Eye (tissue), 1 donor: ENCODE data around the gene CERKL.

Experiments
- DNase-seq: peaks from one replicate; pipeline ENCODE4 v3.0.0-alpha.2; 2015

Gene CERKL

GRCh38 chr2:181677912-181678586 is 21.1 kb upstream of the CERKL start:
- DNase-seq, result peak; percentile 95

DNA sequence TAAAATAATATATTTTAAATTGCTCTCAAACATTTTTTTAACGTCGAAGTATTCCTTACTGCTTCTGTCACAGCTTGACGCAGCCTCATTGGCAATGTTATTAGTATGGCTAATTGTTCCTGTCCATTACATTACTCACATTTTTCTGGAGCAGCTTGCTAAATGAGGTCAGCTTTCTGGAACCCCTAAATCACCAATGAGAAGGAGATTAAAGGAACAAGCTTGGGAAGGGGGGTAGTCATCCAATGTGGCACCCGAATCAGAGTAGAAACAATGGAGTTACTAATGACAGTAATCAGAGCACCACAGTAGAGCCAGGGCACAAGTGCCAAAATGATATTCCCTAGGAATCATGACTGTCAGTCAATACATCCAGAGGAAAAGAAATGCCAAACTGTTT is 18.3 kb upstream of the CERKL start:
- DNase-seq, result peak; percentile 27

DNA sequence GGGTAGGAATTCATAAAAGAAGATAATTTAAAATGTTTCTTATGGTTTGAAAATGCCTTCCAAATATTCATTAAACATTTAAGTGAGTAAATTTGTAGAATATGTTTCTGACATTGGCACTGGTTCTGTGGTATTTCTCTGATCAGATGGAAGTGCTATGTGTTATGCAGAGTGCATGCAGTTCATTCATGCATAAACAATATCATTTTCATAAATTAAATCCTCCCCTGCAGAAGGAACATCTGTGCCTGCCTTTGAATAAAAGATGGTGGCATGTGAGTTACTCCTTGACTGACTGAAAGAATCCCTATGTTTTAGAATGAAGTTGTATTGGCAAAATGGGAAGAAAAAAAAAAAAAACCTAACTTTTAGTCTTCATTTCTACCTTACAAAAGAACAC is 17.6 kb upstream of the CERKL start:
- peak; percentile 28 for DNase-seq

DNA sequence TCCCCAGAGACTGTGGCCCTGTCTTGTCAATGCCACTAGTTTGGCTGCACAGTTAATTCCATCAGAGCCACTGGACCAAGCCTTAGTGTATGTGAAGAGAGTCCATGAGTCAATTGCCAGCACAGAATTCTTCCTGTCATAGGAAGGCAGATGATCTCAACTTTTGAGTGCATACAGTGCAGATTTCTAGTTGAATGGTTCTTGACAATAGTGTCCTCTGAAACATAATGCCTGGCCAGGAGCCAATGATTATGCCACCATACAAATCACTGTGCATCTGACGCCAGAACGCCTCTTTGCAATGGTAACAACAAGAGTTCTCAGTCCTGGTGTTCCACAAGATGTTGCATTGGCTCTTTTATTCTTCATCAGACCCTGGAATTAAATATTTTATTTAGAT is 16.3 kb upstream of the CERKL start:
- DNase-seq, result peak; percentile 88

DNA sequence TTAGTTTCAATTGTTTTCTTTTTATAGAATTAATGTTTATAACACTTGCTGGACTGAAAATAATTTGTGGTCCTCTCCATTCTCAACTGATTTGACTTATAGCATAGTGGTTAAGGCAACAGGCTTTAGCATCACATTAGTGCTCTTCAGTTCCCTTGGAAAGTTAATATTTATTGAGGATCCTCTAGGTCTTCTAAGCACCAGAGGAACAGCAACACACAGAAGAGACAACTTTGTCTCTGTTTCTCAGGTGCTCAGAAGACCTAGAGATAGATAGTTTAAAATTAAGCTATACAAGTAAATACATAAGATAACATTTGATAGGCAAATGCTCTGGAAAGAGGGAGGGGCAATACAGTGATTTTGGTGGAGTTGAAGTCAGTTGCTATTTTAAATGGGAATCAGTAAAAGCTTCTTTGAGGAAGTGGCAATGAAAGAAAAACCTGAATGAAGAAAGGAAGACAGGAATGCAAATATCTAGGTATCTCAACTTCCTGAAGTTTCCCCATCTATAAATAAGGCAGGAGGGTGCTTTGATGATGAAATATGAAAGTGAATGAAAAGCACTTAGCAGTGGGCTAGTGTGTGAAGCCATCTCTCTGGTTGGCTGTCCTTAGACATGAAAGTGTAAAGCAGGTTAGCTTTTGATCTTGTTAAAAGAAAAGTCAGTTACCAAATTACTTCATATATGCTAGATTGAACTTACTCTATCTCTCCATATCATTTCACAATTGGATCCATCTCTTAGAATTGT is 15.5 kb upstream of the CERKL start:
- no peak for DNase-seq

DNA sequence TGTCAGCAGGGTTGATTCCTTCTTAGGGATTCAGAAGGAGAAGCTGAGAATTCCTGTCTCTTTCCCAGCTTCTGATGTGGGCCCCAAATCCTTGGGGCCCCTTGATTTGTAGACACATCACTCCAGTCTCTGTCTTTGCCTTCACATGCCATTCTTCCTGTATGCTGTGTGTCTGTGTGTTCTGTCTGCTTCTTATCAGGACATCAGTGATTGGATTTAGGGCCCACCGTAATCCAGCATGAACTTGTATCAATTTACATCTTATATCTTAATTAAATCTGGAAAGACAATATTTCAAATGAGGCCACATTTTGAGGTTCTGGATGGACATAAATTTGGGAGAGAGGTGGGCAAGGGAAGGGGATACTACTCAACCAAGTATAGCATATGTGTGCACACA is 13.7 kb upstream of the CERKL start:
- DNase-seq, result no peak

DNA sequence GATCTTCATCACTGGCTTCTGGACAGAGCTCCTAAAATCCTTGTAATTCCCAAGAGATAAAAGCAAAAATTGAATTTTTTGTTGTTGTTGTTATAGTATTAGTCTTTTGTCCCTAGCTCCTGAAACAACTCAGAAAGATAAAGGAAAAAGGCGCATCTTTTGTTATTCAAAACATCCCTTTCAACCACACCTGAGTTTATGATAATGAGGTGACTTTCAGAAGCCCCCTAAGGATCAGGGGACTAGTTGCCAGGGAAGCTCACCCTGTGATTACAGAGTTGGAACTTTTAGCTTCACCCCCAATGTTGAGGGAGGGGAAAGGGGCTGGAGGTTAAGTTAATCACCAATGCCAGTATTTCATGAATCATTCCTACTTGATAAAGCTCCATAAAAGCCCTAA is 10.3 kb upstream of the CERKL start:
- no peak for DNase-seq

DNA sequence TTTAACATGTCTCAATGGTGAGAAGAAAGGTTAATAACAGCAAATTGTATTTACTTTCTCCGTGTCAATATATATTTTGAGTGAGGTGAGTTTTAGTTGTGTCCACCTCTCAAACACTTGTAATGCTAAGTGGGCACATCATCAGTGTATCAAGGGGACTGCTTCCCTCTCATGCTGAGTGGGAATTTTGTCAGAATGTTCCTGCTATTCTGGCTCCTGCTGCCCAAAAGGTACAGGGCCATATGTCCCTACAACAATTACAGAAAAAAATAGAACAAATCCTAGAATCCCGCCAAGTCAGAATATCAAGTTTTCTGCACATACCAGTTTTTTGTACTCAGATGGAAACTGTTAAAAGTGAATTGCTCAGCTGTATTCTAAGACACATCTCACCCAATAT is 5.4 kb upstream of the CERKL start:
- no peak for DNase-seq

GRCh38 chr2:181660181-181660580 is 3.3 kb upstream of the CERKL start:
- no peak for DNase-seq

DNA sequence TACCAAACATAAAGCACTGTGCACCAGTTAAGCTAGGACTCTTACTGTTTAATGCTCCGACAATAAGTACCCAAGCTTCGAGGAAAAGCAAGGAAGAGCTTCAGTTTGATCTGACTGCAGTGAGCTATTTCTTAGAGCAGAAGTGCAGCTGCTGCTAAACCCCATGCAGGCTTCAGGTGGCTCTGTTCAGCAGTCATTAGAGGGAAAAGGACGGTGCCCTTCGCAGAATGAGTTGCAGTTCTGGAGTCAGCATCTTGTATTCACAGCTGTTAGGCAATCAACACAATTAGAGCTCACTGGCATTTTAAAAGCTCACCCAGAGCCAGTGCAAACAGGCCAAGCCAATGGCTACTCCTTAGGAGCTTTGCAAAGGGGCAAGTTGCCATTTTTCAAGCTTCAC is 1.5 kb upstream of the CERKL start:
- DNase-seq, result peak; percentile 40

GRCh38 chr2:181657379-181657778 is 474 bp upstream of the CERKL start:
- no peak for DNase-seq

GRCh38 chr2:181655519-181655918 is 1.4 kb downstream of the CERKL start:
- DNase-seq, result peak; percentile 25

GRCh38 chr2:181649436-181649979 is 7.4 kb downstream of the CERKL start:
- no peak for DNase-seq

DNA sequence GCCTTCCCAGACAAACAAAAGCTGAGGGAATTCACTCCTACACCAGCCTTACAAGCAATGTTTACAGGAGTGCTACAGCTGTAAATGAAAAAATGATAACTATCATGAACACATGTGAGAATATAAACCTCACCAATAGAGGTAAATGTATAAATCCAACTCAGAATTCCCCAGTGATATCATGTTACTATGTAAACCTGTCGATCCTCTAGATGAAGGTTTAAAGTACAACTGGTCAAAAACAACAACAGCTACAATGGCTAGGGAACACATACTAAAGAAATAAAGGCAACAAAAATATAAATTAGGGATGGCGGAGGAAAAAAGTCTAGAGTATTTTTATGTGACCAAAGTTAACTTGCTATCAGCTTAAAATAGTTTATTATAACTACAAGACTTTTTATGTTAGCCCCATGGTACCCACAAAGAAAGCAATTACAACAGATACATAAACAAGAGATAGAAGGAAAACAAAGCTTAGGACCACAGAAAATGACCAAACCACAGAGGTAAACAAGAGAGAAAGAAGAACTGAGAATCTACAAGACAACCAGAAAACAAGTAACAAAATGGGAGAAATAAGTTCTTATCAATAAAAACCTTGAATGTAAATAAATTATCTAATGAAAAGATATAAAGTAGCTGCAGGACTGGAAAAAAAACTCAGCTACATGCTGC is 8.3 kb downstream of the CERKL start:
- no peak for DNase-seq

DNA sequence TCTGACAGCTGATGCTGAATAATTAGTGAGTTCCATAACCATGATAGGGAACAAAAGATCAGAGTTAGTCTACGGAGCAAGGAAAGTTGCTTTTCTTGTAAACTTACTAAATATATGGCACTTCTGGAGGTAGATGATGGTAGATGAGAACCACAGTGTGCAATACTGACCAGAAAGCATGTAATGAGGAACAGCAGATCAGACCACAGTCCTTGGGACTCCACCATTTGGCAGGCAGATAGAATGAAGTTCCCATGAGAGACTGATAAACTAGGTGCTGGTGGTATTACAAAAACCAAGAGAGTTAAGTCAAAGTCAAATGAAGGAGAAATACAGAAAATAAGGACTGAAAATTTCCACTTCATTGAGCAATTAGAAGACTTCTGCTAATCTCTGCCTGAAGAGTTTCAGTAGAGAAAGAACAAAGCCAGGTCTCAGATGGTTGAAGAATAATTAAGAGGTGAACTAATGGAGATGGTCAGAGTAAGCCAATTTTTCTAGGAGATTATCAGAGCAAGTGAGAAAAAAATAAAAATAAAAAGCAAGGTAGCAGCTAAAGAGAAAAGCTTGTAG is 10.4 kb downstream of the CERKL start:
- no peak for DNase-seq

GRCh38 chr2:181643151-181643550 is 13.8 kb downstream of the CERKL start:
- no peak for DNase-seq

DNA sequence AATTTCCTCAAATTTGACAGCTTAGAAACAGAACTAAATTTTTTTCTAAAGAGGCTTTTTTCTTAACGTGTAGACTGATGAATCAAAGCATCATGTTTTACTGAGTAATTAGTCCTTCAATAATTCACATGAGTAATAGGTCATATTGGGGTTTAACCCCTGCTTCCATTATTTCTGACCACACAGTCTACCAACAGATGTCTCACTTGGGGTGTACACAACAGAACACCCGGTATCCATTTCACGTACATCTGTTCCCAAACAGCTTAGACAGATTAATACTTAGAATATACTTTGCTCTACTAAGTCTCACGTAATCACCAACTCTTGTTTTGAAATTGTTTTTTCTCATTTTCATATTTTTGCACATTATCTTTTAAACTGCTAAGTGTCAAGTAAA is 14.8 kb downstream of the CERKL start:
- DNase-seq, result peak; percentile 54

DNA sequence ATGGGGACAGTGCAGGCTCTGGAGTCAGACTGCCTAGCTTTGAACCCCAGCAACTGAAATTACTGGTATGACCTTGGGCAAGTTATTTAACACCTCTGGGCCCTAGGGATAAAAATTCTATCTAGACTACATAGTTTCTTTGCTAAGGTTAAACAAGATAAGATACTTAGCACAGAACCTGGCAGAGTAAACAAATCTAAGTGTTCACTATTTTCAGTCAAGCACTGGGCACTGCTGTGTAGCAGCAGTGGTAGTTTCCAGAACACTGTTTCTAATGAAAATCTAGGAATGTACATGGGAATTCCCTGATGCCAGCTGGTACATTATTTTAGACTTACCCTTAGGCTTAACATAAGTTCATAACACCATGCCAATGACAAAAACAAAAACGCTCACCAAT is 17.2 kb downstream of the CERKL start:
- no peak for DNase-seq

- DNase-seq, result peak; percentile 53
Observed at GRCh38 chr2:181632733-181633401, 24.0 kb downstream of the CERKL start.

DNA sequence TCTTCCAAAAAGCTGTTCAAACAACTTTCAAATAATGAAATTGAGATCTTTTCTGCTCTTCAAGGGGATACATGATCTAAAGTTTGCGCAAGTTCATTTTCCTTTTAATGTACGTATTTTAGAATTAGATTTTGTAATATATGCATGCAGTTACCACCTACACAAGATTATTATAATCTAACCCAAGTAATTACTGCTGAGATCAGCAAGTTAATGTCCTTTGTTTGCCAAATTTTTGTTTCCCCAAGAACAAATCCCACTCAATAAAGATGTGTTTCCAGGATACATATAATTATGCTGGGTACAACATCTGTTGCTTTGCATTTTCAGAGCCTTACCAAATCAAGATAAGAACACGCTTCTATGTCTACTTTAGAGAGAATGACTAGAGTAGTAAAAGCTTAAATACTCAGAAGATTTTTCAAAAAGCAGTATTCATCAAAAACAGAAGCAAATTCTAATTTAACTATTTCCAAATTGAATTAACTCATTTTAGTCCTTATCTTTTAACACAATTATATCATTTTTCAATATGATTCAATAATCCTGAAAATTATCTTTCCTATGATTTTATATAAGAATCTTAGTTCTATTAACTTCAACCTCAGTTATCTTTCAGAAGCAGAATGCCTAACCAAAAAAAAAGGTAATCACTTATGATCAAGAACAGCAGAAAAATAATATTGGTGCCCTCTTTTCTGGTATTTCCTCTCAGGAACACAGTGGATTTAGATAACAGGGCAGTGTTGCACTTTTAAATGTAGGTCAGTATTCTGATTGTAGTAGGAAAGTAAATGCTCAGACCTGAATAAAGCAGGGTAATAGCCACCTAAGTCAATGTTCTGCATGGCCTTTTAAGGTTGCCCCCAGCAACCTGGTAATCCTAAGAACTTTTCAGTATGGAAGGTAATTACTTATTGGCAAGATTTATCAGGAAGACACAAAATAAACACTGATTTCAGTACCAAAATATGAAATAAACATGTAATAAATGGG is 28.0 kb downstream of the CERKL start:
- DNase-seq, result no peak

- no peak for DNase-seq
Observed at GRCh38 chr2:181627545-181627944, 29.4 kb downstream of the CERKL start.

DNA sequence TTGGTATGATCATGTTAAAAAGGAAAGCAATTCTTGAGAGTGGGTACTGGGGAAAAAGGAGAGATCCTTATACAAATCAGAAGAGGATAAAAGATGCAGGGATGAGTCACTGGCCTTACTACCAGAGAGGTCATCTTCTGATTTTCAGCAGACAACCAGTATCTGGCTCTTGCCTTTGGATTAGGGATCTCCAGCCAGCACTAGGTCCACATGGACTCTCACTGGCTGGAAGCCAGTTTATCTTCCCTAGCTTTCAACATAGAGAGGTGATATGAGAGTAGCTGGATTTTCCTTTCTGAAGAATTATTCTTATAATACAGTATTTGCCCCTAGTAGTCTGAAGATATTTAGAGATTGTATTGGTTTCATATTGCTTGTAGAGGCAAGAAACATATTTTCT is 30.2 kb downstream of the CERKL start:
- no peak for DNase-seq
